Stimulated activated CD8-positive, alpha-beta memory T cell treated with anti-CD3 and anti-CD28 coated beads, Interleukin-12 subunit alpha, Interleukin-12 subunit beta, amount 100 ng/mL, for 1 hour (primary cell): Measurements from ENCODE around the gene SULF2.

ENCODE experiments used
- DNase-seq: peaks from one replicate; pipeline ENCODE4 v3.0.0-alpha.2; 2020; ENCODE audit warnings: low read depth

The SULF2 gene

DNA sequence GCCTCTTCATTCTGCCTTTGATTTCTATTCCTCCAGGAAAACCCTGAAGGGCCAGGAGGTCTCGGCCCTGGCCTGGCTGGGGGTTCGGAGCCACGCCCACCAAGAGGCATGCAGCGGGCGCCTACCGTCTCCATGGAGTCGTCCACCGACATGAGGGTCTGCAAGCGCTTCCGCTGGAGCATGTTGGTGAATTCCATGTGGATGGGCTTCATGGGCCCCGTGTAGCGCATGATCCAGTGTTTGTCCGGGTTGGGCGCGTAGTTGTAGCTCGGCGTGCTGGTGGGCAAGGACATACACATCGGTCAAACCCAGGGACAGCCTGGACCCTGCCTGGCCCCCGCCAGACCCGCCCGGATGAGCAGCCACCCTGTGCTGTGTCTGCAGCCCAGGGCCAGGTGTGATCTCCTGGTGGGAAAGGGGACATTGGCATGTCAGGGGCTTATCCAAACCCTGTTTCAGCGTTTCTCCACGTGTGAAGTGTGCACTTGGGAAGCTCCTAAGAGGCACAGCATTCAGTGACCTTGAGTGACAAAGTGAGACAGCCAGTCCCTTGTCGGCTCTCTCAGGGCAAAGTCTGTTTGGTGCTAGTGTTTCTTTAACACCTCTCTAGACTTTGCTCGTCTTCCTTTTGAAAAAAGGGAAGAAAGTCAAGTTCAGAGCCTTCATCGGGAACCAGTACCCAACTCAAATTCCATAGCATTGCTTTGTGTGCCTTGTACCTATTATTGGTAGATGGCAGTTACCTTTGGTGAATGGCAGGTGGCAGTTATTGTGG is 100.8 kb downstream of the SULF2 start:
- no peak for DNase-seq

GRCh38 chr20:47682916-47683315 is 102.4 kb downstream of the SULF2 start:
- no peak for DNase-seq

DNA sequence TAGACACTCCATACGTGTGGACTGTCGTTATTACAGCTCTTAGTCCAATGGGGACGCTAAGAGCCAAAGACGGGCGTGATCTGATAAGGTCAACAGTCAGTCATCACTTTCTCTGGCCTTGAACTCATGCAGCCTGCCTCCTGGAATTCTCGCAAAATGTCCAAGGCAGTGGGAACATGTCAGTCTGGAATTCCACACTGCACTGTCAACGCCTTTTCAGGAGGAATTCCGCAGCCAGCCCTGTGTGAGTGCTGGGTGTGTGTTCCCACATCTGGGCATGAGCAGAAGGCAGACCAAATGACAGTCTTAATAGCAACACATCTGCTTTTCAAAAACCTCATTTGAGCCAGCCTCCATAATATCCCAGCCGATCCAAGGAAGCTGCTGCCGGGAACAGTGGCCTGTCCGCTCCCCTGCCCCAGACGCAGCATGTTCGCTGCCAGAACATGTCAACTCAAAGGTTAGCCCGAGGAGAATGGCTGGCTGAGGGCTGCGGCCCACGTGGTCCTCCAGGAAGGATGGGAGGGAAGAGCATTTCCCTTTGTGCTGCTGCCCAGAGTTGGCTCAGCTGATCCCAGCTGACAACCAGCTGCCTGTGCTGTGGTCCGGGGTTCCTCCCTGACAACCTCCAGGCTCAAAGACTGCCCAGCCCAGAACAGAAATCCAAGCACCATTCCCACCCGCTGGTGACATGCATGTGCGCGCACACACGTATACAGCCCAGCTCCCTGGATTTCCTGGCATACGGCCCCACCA is 103.1 kb downstream of the SULF2 start:
- no peak for DNase-seq

GRCh38 chr20:47680804-47681529 is 104.3 kb downstream of the SULF2 start:
- no peak for DNase-seq

- DNase-seq: no peak
These were observed 105.8 kb downstream of the SULF2 start for GRCh38 chr20:47679462-47679861.

DNA sequence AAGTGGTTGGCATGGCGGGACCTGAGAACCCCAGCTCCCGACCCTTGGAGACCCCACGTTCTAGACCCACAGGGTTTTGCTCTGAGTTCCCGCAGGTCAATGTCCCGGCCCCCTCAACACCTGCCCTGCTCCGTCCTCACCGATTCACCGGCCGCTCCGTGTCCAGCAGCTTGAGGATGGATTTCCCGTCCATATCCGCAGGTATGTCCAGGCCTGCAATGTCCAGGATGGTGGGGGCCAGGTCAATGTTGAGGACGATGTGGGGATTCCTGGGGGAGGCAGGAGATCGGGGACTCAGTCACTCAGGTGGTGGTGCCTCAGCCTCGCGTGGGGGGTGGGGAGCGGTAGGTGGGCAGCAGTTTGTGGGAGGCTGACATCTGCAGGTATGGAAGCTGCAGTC is 106.7 kb downstream of the SULF2 start:
- no peak for DNase-seq

GRCh38 chr20:47677635-47678453 is 107.4 kb downstream of the SULF2 start:
- DNase-seq: peak; percentile 18

- no peak for DNase-seq
These were observed 108.2 kb downstream of the SULF2 start for GRCh38 chr20:47676912-47677634.

- no peak for DNase-seq
These were observed 109.0 kb downstream of the SULF2 start for GRCh38 chr20:47676219-47676721.

DNA sequence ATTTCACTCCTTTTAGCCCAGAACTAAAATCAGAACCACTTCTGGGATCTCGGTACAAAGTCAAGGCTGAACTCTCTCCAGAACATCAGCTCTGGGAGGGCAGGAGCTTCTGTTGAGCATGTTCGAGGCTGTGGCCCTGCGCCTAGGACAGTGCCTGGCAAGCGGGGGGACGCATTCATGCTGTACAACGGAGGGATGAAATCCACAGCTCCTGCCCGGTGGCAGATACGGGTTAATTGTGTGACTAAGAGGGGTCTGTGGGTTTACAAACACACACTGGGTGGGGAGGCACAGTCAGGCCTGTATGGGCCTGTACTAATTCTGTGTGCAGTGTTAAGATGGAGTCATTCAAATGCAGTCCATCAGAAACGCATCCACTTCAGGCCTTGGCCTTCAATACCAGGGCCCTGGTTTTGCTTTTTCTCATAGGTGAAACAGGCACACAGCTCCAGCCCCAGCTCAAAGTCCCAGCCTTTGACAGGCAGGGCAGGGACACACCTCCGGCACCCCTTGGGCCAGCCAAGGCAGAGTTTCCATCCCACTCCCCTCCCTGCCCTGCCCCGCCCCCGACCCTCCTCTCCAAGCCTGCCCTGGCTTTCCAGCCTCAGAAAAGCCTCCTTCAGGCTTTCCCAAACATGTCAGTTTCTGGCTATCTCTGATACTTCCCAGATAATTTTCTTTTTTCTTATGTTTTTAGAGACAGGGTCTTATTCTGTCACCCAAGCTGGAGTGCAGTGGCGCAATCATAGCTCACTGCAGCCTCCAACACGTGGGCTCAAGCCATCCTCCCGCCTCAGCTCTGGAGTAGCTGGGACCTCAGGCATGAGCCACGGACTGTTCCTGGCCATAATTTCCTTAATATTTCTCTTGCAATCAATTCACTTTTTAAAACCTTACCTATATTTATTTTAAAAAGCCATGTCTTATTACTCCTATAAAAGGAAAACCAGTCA is 109.8 kb downstream of the SULF2 start:
- no peak for DNase-seq

GRCh38 chr20:47674686-47675085 is 110.6 kb downstream of the SULF2 start:
- no peak for DNase-seq

- DNase-seq: no peak
These were observed 111.1 kb downstream of the SULF2 start for GRCh38 chr20:47674145-47674544.

GRCh38 chr20:47673671-47673955 is 111.7 kb downstream of the SULF2 start:
- no peak for DNase-seq

- DNase-seq: no peak
These were observed 112.2 kb downstream of the SULF2 start for GRCh38 chr20:47672886-47673670.

DNA sequence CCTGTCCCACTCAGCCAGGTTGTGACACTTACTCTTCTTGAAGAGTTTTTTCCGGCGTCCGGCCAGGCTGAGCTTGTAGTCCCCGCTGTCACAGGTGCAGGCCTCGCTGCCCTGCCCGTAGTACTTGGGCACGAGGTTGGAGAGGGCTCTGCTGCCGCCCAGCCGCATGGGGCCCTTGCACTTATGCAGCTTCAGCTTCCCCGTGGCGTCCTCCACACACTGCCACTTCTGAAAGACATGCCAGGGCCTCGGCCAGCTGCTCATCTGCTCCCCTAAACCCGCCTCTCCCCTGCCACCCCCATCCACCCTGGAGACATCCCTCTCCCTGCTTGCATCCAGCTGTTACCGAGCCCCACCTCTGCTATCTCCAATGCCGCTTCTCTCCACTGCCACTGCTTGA is 113.1 kb downstream of the SULF2 start:
- DNase-seq: no peak

DNA sequence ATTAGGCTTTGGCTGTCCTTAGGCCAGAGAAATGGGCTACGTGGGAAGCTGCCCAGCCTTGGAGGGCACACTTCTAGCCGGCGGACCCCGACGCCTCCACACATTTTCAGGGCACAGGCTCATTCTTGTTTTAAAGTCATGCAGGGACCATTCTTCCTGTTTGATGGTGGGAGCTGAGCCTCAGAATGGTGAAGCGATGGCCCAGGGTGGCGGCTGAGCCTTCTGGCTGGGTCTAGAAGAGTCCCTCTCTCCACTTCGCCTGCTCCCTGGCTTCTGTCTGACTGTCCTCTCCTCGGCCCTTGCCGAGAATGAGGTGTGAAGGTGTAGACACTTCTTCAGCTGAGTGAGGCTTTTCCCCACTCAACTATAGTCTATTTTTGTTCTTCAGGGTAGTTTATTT is 114.4 kb downstream of the SULF2 start:
- no peak for DNase-seq

DNA sequence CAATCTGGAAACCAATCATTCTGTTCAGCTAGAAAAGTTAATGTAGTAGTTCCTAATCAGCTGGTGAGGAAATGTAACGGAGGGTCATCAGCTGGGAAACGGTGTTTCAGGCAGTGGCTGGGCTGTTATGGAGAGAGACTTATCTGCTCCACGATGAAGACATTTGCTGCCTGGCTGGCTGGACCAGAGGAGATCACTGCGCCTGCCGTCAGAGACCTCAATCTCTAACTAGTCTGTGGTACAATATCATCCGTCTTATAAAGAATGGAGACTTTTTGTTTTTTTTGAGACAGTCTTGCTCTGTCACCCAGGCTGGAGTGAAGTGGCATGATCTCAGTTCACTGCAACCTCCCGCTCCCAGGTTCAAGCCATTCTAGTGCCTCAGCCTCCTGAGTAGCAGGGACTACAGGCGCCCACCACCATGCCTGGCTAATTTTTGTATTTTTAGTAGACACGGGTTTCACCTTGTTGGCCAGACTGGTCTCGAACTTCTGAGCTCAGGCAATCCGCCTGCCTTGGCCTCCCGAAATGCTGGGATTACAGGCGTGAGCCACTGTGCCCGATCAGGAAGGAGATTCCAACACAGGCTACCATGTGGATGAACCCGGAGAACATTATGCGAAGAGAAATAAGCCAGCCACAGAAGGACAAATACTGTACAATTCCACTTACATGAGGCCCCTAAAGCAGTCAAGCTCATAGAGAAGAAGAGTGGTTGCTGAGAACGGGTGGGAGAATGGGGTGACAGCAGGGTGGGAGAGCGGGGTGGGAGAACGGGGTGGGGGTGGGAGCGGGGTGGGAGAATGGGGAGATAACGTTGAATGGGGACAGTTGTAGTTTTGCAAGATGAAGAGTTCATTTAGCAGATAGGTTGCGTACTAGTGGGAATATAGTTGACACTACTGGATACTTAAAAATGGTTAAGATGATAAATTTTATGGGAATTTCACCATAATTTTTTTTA is 115.1 kb downstream of the SULF2 start:
- DNase-seq: no peak

DNA sequence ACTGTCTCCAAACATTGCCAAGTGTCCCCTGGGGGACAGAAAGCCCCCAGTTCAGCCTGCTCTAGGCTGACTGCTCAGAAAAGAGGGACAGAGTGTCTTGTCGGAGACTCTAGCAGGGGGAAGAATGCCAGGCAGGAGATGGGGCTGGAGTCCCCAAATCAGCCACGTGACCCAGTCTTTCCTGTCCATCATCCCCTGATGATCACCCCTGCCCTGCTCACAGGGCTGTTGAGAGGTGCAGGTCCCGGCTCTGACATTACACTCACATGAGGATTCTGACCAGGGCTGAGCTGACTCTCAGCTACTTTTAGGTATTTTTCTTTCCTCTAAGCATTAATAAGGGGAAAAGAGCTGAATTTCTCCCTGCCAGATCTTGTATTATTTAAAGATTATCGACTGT is 115.8 kb downstream of the SULF2 start:
- DNase-seq: no peak
